HL-60/S4 treated with retinoic acid at 250 ng/mL for 4 days and 3 days (cell line): ENCODE data around the gene MAPKBP1.

Experiments used
- in situ Hi-C: fragments of 300-500 bp; cut with MboI; formaldehyde crosslinking; loops from 2 replicates; pipeline ENCODE4 v1.7.0; 2022; ENCODE audit warnings: low sequenced_read_pairs

Gene MAPKBP1

GRCh38 chr15:41843571-41843970 is 69.3 kb downstream of the MAPKBP1 start:
- in situ Hi-C loops, result no loop called here

DNA sequence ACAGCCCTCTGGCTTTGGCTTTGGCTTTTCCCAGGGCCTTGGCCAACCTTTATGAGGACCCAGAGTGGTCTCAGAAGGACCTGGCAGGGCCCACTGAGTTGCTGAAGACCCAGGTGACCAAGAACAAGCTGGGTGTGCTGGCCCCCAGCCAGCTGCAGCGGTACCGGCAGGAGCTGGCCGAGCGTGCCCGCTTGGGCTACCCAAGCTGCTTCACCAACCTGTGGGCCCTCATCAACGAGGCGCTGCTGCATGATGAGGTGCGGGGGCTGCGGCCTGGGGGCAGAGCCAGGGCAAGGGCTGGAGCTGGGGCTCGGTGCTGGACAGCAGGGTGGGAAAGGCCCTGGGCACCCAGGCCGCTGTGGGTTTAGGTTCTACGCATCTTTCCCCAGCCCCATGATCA is 70.5 kb downstream of the MAPKBP1 start:
- in situ Hi-C loops, result no loop called here

DNA sequence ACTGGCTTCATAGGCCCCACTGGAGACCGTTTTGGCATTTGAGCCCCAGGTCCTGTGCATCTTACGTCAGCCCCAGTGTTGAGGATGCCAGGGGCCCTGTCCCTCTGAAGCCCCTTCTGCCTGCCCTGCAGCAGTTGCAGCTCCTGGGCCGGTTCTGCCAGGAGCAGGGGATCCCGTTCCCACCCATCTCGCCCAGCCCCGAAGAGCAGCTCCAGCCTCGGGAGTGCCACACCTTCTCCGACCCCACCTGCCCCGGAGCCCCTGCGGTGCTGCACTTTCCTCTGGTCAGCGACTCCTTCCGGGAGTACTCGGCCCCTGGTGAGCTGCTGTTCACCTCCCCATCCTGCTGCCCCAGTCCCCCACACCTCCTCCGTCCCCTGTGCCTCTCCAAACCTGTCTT is 72.9 kb downstream of the MAPKBP1 start:
- in situ Hi-C loops, result no loop called here

DNA sequence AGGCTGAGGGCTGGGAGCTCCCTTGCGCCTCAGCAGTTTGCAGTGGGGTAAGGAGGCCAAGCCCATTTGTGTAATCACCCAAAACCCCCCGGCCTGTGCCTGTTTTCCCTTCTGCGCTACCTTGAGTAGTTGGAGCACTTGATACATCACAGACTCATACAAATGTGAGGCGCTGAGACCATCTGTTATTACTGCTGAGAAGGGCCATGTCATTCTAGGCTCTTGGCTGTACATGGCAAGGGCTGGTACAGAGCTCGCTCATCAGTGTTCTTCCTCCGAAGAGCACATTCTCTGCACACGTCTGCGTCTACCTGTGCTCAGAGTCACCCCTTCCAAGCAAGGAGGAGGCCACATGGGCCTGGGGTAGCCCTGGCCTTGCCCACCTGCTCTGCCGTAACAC is 73.7 kb downstream of the MAPKBP1 start:
- in situ Hi-C loops, result no loop called here

DNA sequence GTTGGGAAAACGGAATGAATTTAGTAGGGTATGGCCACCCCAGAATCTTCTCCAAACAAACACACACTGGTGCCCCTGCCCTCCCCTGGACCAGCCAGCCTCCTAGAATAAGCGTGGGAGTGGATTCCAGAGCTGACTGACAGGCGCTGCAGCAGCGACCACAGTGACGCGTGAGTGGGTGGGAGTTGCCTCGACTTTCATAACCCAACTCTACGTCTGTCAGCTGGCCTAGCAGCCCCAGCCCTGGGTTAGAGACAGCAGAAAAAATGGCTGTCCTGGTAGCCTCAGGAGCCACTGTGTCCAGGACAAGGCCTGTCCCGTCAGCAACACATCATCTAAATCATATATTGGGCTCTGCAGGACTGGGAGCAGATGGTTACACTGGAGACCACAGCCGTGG is 74.3 kb downstream of the MAPKBP1 start:
- in situ Hi-C loops, result no loop called here

GRCh38 chr15:41849204-41849603 is 74.9 kb downstream of the MAPKBP1 start:
- in situ Hi-C loops, result no loop called here

GRCh38 chr15:41849861-41850260 is 75.6 kb downstream of the MAPKBP1 start:
- in situ Hi-C loops, result no loop called here

DNA sequence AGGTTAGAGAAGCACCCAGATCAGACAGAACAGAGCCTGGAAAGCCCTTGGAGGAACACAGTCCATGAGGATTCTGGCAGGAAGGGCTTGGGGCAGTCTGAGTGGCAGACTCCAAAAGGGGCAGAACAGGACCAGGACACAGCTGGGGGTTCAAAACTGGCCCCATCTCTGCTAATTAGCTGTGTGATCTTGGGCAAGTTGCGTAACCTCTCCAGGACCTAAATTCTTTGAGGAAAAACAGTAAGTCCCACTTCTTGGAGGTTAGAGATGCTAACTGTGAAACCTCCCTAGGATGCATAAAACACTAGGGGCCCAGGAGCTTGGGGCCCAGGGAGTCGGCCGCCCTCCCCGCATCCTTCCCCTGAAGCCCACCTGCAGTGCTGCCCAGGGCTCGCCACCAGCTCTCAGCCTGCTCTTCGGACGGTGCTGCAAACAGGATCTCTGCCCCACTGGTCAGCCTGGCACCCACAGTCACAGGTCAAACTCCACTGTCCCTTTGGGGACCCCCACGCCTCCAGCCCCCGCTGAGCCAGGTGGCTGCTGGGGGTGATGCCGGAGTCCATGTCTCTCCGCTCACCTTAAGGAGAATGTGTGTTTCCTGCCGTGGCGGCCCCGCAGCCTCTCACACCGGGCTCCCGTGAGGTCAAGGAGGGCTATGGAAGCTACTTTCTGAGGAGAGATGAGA is 76.3 kb downstream of the MAPKBP1 start:
- in situ Hi-C loops, result no loop called here

DNA sequence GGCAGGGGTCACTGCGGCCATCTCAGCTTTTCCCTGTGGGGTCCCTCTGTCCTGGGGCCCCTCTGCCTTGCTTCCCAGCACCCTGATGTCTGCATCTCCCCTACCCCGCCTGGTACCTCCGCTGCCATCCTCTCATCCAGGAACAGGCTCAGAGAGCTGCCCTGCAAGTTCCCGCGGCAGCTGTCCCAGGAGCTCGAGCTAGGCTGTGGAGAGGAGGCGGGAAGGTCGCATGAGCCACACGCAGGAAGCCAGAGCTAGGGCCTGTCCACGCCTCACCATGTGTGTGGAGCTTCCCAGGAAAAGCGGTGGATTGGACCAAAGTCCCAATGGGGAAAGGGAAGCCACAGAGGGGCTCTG is 76.9 kb downstream of the MAPKBP1 start:
- in situ Hi-C loops, result no loop called here

DNA sequence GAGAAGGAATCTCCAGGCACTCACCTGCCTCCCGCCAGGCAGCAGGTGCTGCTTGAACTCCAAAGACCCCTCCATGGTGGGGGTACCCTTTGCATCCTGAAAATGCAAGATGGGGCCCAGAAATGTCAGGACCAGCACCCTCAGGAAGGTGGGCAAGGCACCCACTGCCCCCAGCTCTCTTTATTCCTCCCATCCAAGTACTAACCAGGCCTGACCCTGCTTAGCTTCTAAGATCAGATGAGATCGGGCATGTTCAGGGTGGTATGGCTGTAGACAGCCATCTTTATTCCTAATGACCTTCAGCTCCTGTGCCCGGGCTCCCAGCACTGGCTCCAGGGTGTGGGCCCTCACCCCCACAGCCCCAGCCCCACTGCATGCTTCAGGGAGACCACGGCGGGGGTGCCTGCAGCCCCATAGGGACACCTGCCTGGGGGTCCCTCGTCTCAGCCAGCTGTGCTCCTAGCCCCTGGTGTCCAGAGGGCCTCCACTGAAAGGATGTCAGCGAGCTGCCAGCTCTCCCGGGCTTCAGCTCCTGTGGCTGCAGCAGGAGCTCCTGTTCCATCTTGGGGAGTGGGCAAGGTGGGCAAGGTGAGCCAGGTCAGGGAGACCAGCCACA is 77.6 kb downstream of the MAPKBP1 start:
- in situ Hi-C loops, result no loop called here

GRCh38 chr15:41852736-41853590 is 78.7 kb downstream of the MAPKBP1 start:
- in situ Hi-C loops, result no loop called here

DNA sequence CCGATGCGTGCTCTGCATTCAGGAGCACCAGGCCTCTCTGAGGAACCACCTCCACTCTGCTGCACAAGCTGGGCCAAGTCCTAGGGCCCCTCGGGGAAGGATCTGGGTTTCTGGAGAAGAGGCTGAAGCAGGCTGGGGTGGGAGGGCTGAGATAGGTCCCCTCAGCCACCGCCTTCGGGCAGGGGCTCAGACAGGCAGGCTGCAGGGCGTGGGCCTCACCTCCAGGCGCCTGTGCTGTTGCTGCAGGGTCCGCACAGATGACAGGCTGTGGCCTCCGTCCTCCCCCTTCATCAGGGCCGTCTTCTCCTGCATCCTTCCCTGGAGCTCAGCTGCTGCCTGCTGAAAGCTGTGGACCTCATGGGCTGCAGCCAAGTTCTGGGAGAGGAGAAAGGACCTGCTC is 79.5 kb downstream of the MAPKBP1 start:
- in situ Hi-C loops, result no loop called here

- in situ Hi-C loops, result no loop called here
Measured at GRCh38 chr15:41854443-41854842, 80.2 kb downstream of the MAPKBP1 start.

DNA sequence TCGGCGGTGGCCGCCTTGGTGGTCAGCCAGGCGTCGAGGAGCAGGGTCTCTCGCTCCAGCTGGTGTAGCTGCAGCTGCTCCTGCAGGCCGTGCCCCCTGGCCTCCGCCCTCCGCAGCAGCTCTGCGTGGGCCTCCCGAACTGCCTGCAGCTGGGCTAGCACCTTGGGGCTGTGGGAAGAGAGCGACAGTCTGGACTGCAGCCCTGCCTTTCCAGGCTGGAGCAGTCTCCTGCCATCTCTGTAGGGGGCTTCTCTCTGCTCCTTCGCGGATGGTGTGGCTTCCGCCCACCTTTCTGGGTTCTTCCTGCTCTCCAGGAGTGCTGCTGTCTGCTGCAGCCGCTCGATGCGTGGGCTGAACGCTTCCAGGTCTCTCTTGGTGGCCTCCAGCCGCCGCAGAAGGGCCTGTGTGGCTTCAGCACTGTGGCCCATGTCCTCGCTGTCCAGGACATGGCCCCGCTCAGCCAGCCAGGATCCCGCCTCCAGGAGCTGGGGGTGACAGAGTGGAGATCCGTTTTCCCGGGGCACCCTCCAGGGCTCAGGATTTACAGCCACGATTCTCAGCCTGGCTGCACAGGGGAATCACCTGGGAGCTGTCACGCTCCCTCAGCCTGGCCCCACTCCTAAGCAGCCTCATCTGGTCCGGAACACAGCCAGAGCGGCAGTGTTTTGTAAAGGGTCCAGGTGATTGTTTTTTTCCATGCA is 81.1 kb downstream of the MAPKBP1 start:
- in situ Hi-C loops, result no loop called here

- in situ Hi-C loops, result no loop called here
Measured at GRCh38 chr15:41856262-41856661, 82.0 kb downstream of the MAPKBP1 start.

DNA sequence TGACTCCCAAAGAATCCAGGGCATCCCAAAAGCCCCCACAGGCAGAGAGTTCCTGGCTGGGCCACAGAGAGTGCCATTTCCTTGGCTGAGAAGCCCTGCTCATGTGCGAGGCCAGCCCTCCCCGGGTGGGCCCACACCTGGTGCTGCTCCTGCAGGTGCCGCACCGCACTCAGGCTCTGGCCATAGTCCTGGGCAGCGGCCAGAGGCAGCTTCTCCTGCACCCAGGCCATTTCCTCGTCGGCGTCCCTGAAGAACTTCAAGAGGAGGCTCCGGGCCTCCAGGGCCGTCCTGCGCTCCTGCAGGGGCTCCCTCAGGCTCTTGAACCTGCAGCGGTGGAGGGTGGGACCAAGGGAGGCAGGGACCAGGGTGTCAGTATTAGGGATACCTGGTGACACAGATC is 82.4 kb downstream of the MAPKBP1 start:
- in situ Hi-C loops, result no loop called here

- in situ Hi-C loops, result no loop called here
Measured at GRCh38 chr15:41857316-41857715, 83.0 kb downstream of the MAPKBP1 start.

DNA sequence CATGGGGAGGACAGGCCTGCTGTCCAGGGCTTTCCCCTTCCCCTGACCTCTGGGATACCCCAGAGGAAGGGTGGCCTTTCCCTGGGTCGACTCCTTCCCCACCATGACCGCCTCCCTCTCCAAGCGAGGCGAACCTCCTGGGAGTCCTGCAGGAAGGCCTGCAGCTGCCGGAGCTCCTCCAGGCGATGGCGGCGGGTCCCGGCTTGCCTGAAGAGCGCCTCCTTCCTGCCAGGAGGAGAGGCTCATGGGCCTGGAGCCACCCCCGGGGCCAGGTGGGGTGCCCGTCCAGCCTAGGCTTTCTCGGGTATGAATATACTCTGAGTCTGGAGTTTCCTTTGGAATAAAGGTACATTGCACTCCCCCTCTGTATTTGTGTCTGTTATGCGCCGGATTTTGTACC is 84.5 kb downstream of the MAPKBP1 start:
- in situ Hi-C loops, result no loop called here

GRCh38 chr15:41860049-41860828 is 86.0 kb downstream of the MAPKBP1 start:
- in situ Hi-C loops, result no loop called here

DNA sequence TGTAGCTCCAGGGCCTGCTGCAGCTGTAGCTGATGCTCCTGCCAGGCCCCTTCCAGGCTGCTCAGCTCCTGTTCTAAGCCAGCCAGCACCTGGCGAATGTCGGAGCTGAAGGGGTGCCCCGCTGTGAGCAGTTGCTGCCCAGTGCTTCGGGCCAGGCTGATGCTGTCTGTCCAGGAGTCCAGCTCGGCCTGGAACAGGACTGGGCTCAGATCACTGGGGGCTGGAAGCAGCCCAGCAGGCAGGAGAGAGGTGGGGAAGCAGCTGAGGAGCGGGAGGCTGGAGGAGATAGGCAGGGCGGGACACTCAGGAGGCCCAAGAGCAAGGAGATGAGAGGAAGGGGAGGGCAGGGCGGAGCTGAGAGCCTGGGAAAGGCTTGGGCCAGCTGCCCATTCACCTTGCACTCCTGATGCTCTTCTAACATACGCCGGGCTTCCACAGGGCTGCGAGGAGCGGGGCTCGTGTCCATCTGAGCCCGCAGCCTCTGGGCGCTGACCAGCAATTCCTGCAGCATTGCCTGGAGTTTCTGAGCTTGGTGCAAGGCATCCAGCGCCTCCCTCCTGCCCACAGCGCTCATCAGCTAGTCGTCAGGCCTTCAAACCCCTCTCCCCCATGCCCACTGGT is 87.6 kb downstream of the MAPKBP1 start:
- in situ Hi-C loops, result no loop called here
